Measurements from ENCODE around the gene LIN37. TPM values are rescaled to one million over a fixed set of nuclear protein-coding genes. Genes with fewer than 3 reads are reported as not detected.

LIN37 gene
- total RNA-seq, 2 donors from 2014 or later = 11.2 to 25.0 TPM

GRCh38 chr19:35727956-35728706 is 20.2 kb upstream of the LIN37 start:
- Mint-ChIP-seq H3K9me3 (no peaks in the 10 kb centered on the region), H3K27ac (peak overlapping the region; percentile 71 to 81), H3K36me3 (peaks cover 16 to 43% of the 10 kb centered on the region in 2 donors)
- ATAC-seq = no peak
- DNase-seq (ENCODE audit: low spot score in 2 of 2) = no peak

GRCh38 chr19:35729021-35729420 is 19.4 kb upstream of the LIN37 start:
- H3K27ac Mint-ChIP-seq = no peak overlapping the region
- DNase-seq (ENCODE audit: low spot score in 2 of 2) (no peak), ATAC-seq (no peak)
- H3K9me3 Mint-ChIP-seq = no peaks in the 10 kb centered on the region
- H3K36me3 Mint-ChIP-seq = peaks cover 16 to 39% of the 10 kb centered on the region in 2 donors

- peak overlapping the region in 1 of 2 donors; percentile 39 for H3K27ac Mint-ChIP-seq
- no peaks in the 10 kb centered on the region for H3K9me3 Mint-ChIP-seq
- ATAC-seq = no peak
- H3K36me3 Mint-ChIP-seq = peaks cover 16 to 42% of the 10 kb centered on the region in 2 donors
- DNase-seq (ENCODE audit: low spot score in 2 of 2) = no peak
Observed at GRCh38 chr19:35729763-35730162, 18.6 kb upstream of the LIN37 start.

GRCh38 chr19:35730326-35730725 is 18.1 kb upstream of the LIN37 start:
- no peaks in the 10 kb centered on the region for H3K9me3 Mint-ChIP-seq
- H3K36me3 Mint-ChIP-seq = peaks cover 16 to 40% of the 10 kb centered on the region in 2 donors
- peak overlapping the region; percentile 39 to 65 for H3K27ac Mint-ChIP-seq
- ATAC-seq (no peak), DNase-seq (ENCODE audit: low spot score in 2 of 2) (no peak)

- no peak for DNase-seq (ENCODE audit: low spot score in 2 of 2)
- H3K27ac Mint-ChIP-seq = peak overlapping the region; percentile 39 to 65
- ATAC-seq = no peak
- peaks cover 16 to 31% of the 10 kb centered on the region in 2 donors for H3K36me3 Mint-ChIP-seq
- no peaks in the 10 kb centered on the region for H3K9me3 Mint-ChIP-seq
Observed at GRCh38 chr19:35731353-35731752, 17.0 kb upstream of the LIN37 start.

GRCh38 chr19:35731779-35732405 is 16.5 kb upstream of the LIN37 start:
- peaks cover 20 to 26% of the 10 kb centered on the region in 2 donors for H3K36me3 Mint-ChIP-seq

GRCh38 chr19:35732540-35733179 is 15.7 kb upstream of the LIN37 start:
- Mint-ChIP-seq H3K9me3 (no peaks in the 10 kb centered on the region), H3K27ac (no peak overlapping the region), H3K36me3 (peaks cover 20 to 24% of the 10 kb centered on the region in 2 donors)
- no peak for ATAC-seq
- DNase-seq (ENCODE audit: low spot score in 2 of 2) = no peak

More at GRCh38 chr19:35731779-35732405, 16.5 kb upstream of the LIN37 start:
- ATAC-seq (no peak), DNase-seq (ENCODE audit: low spot score in 2 of 2) (no peak)
- Mint-ChIP-seq H3K27ac (no peak overlapping the region), H3K9me3 (no peaks in the 10 kb centered on the region)

- ATAC-seq = no peak
- Mint-ChIP-seq H3K27ac (peak overlapping the region; percentile 57 to 93), H3K36me3 (peaks cover 20 to 24% of the 10 kb centered on the region in 2 donors), H3K9me3 (no peaks in the 10 kb centered on the region)
- no peak for DNase-seq (ENCODE audit: low spot score in 2 of 2)
Observed at GRCh38 chr19:35733180-35734125, 14.9 kb upstream of the LIN37 start.

GRCh38 chr19:35734273-35734672 is 14.1 kb upstream of the LIN37 start:
- ATAC-seq = no peak

GRCh38 chr19:35734889-35735288 is 13.5 kb upstream of the LIN37 start:
- ATAC-seq (no peak), DNase-seq (ENCODE audit: low spot score in 2 of 2) (no peak)
- H3K27ac Mint-ChIP-seq = peak overlapping the region; percentile 67 to 93
- peaks cover 19 to 24% of the 10 kb centered on the region in 2 donors for H3K36me3 Mint-ChIP-seq
- no peaks in the 10 kb centered on the region for H3K9me3 Mint-ChIP-seq

More at GRCh38 chr19:35734273-35734672, 14.1 kb upstream of the LIN37 start:
- Mint-ChIP-seq H3K36me3 (peaks cover 23 to 25% of the 10 kb centered on the region in 2 donors), H3K27ac (peak overlapping the region; percentile 57 to 93), H3K9me3 (no peaks in the 10 kb centered on the region)
- no peak for DNase-seq (ENCODE audit: low spot score in 2 of 2)

- ATAC-seq (no peak), DNase-seq (ENCODE audit: low spot score in 2 of 2) (no peak)
- H3K27ac Mint-ChIP-seq = peak overlapping the region; percentile 69 to 93
- H3K36me3 Mint-ChIP-seq = peaks cover 13 to 22% of the 10 kb centered on the region in 2 donors
- H3K9me3 Mint-ChIP-seq = no peaks in the 10 kb centered on the region
Observed at GRCh38 chr19:35736913-35737886, 11.2 kb upstream of the LIN37 start.

- ATAC-seq = no peak
- no peaks in the 10 kb centered on the region for H3K9me3 Mint-ChIP-seq
Observed at GRCh38 chr19:35738021-35738886, 10.1 kb upstream of the LIN37 start.

GRCh38 chr19:35738887-35739229 is 9.5 kb upstream of the LIN37 start:
- ATAC-seq (no peak), DNase-seq (ENCODE audit: low spot score in 2 of 2) (no peak)
- H3K27ac Mint-ChIP-seq = peak overlapping the region; percentile 36 to 93
- peaks cover 20 to 28% of the 10 kb centered on the region in 2 donors for H3K36me3 Mint-ChIP-seq
- no peaks in the 10 kb centered on the region for H3K9me3 Mint-ChIP-seq

More at GRCh38 chr19:35738021-35738886, 10.1 kb upstream of the LIN37 start:
- Mint-ChIP-seq H3K36me3 (peaks cover 20 to 30% of the 10 kb centered on the region in 2 donors), H3K27ac (peak overlapping the region; percentile 36 to 93)
- DNase-seq (ENCODE audit: low spot score in 2 of 2) = no peak

- Mint-ChIP-seq H3K9me3 (no peaks in the 10 kb centered on the region), H3K36me3 (peaks cover 20 to 22% of the 10 kb centered on the region in 2 donors), H3K27ac (peak overlapping the region in 1 of 2 donors; percentile 93)
- no peak for ATAC-seq
- no peak for DNase-seq (ENCODE audit: low spot score in 2 of 2)
Observed at GRCh38 chr19:35739275-35740107, 8.9 kb upstream of the LIN37 start.

Data from activated naive CD4-positive, alpha-beta T cell treated with anti-CD3 and anti-CD28 coated beads, Interleukin-2, amount 50 U/mL, for 72 hours (primary cell).